ENCODE data around the gene ZC3H8.

DNA sequence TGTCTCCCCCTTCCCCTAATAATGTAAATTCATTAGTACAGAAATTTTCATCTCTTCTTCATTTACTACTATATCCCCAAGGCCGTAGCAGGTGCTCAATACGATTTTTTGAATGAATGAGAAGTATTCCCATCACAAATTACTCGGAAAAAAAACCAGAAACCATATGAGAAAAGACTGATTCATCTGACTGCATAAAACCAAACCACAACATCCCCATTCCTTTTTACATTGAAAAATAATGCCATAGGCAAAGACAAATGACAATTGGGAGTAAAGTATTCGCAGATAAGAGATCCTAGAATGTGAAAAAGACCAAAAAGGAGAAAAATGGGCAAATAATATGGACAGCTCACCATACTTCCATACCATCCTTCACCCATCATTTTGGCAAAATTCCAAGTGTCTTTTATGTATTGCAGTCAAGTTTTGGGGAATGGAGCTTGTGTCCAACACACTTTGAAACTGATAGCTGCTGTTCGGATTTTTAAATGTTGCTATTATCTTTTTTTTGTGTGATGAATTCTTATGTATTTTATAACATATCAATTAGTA, 1.5 kb downstream of the ZC3H8 start:
- TF ChIP-seq, protein P1, sequence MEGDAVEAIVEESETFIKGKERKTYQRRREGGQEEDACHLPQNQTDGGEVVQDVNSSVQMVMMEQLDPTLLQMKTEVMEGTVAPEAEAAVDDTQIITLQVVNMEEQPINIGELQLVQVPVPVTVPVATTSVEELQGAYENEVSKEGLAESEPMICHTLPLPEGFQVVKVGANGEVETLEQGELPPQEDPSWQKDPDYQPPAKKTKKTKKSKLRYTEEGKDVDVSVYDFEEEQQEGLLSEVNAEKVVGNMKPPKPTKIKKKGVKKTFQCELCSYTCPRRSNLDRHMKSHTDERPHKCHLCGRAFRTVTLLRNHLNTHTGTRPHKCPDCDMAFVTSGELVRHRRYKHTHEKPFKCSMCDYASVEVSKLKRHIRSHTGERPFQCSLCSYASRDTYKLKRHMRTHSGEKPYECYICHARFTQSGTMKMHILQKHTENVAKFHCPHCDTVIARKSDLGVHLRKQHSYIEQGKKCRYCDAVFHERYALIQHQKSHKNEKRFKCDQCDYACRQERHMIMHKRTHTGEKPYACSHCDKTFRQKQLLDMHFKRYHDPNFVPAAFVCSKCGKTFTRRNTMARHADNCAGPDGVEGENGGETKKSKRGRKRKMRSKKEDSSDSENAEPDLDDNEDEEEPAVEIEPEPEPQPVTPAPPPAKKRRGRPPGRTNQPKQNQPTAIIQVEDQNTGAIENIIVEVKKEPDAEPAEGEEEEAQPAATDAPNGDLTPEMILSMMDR (IDR thresholded peaks at IDR 0.05; ENCODE audit: insufficient read depth, low read depth, low read length): no peak
- no peak for TF ChIP-seq EZH2 (IDR thresholded peaks at IDR 0.05; ENCODE audit: insufficient read depth, low read length)

All from astrocyte (in vitro differentiated cells and primary cell).